GM18508 (cell line): ENCODE data around the gene SORCS2.

Experiments
- ATAC-seq: cut with Tn5 transposase; IDR thresholded peaks from one replicate; pipeline ENCODE4 v1.9.1; 2021; ENCODE audit warnings: moderate number of reproducible peaks; ENCODE audit not compliant: insufficient read depth, unreplicated experiment

SORCS2 gene

GRCh38 chr4:7396186-7396910, 204.0 kb downstream of the SORCS2 start:
- no peak for ATAC-seq

GRCh38 chr4:7397206-7398103, 205.1 kb downstream of the SORCS2 start:
- ATAC-seq = no peak

DNA sequence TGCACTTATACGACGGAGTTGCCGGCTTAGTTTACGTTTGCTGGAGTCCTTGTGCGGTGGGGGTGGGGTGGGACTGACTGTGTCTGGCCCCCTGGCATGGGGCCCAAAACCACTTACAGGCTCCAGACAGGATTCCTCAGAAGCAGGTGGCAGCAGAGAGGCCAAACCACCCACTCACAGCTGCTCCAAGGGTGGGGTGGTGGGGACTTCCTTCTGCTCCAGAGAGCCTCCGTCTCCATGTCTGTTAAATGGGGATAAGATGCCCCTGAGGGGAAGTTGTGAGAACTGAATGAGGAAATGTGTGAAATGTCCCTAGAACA, 205.7 kb downstream of the SORCS2 start:
- ATAC-seq = no peak

- no peak for ATAC-seq
These were observed 206.6 kb downstream of the SORCS2 start for GRCh38 chr4:7398788-7399439.

DNA sequence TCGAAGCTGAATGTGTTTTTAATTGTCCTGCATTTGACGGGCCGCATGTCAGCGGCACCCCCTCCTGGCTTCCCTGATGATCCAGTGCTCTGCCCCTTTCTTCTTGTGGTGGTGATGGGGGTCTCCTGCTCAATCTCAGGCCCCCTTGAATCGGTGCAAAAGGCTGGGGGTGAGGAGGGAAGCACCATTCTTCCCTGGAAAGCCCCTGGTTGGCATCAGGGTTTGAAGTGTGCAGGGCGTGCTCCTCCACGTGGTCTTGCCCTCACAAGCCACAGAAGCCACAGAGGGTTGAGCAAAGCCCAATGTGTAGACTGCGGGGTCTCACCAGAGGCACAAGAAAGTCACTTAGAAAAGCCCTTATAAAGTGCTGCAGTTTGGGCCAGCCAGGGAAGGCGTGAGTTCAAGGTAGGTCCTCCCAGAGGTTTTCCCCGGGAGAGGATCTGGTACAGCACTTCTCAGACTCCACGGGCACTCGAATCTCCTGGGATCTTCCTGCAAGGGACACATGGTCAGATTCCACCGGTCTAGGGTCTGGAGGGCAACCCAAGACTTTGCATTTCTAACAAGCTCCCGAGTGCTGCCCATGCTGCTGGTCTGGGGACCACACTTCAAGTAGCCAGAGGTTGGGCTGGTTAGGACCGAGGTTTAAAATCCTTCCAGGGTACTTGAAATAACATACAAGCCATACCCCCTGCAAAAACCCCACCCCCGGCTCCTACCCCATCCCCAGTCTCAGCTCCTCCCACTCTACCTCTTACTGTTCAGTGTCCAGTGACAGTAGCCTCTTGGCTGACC, 207.3 kb downstream of the SORCS2 start:
- no peak for ATAC-seq

DNA sequence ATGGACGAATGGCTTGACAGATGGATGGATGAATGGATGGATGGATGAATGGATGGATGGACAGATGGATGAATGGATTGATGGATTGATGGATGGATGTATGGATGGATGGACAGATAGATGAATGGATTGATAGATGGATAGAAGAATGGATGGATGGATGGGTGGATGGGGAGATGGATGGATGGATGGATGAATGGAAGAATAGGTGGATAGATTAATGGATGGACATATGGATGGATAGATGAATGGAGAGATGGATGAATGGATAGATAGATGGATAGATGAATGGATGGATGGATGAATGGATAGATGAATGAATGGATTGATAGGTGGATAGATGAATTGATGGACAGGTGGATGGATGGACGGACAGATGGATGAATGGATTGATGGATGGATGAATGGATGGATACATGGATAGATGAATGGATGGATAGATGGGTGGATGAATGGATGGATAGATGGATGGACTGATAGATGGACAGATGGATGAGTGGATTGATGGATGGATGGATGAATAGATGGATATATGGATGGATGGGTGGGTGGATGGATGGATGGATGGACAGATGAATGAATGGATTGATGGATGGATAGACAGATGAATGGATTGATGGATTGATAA, 208.4 kb downstream of the SORCS2 start:
- ATAC-seq = no peak

GRCh38 chr4:7402526-7402925, 210.2 kb downstream of the SORCS2 start:
- ATAC-seq = no peak

GRCh38 chr4:7403001-7403400, 210.7 kb downstream of the SORCS2 start:
- ATAC-seq = no peak

- ATAC-seq = no peak
These were observed 215.8 kb downstream of the SORCS2 start for GRCh38 chr4:7408166-7408565.

- no peak for ATAC-seq
These were observed 218.1 kb downstream of the SORCS2 start for GRCh38 chr4:7410446-7410845.

- ATAC-seq = no peak
These were observed 219.2 kb downstream of the SORCS2 start for GRCh38 chr4:7411491-7411890.

DNA sequence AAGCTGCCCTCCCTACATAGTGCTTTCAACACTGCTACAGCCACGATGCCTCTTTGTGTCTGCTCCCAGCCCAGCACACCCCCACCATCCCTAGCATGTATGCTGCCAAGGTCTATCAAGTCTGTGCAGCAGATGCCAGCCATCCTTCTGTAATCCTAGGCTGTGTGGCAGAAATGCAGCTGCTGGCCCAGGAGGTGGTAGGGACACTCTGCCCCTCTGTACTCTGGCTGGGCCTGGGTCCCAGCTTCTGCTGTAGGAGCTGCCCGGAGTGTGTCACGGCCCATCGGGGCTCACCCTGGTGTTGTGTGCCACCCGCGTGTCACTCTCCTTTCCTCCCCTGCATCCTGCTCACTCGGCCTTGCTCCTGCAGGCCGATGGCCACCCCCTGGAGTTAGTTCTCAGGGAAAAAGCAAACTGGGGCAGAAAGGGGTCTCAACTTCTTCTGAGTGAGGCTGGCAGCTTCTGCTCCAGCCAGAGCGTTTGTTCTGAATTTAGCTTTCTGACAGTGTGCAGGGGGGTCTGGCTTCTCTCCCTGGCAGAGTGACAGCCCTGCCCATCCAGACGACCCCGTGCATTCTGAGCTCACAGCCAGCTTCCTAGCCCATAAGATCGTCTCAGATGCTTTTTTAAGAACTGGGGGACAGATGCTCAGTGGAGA, 219.7 kb downstream of the SORCS2 start:
- no peak for ATAC-seq

DNA sequence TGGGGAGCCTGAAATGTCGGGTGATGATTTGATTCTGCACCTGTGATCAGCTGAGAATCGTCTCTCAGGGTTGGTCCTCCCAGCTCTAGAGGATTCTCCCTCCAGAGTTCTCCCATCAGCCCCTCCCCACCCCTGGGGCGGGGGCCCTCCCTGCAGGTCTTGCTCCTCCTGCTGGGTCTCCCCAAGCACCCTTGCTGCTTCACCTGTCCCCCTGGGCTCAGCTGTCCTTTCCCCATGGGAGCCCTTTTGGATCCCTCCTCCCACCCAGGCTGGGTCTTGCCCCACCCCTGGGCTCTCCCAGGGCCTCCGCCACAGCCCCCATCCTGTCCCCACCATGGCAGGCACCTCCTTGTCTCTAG, 220.2 kb downstream of the SORCS2 start:
- no peak for ATAC-seq

GRCh38 chr4:7414046-7414445, 221.7 kb downstream of the SORCS2 start:
- ATAC-seq = no peak

DNA sequence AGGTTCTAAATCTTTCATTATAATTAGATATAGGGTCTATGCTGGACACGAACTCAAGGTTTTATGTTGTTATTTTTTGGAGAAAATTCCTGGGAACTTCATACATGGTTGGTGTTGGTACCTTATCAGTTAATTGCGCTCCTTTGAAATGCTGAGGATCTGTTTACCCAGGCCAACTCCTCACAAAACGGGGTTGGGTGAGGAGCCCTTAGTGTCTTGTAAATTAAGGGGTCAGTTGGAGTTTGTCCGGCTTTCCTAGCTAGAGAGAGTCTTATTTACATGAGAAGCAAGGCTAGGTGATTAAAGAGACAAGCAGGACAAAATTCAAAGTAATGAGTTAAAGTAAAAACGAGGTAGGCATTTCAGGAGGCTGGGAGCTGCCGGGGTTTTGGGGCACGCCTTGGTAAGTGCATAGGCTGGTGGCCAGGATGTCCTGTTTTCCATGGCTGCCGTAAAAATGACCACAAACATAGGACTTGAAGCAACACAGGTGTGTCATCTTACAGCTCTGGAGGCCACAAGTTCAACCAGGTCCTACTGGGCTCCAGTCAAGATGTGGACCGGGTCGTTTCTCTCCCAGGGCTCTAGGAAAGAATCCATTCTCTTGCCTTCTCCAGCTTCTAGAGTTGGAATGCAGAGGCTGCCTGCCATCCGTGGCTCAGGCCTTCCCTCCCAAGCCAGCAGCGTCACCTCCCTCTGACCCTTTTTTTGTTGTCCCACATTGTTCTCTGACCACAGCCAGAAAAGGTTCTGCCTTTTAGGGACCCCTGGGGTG, 222.6 kb downstream of the SORCS2 start:
- no peak for ATAC-seq

DNA sequence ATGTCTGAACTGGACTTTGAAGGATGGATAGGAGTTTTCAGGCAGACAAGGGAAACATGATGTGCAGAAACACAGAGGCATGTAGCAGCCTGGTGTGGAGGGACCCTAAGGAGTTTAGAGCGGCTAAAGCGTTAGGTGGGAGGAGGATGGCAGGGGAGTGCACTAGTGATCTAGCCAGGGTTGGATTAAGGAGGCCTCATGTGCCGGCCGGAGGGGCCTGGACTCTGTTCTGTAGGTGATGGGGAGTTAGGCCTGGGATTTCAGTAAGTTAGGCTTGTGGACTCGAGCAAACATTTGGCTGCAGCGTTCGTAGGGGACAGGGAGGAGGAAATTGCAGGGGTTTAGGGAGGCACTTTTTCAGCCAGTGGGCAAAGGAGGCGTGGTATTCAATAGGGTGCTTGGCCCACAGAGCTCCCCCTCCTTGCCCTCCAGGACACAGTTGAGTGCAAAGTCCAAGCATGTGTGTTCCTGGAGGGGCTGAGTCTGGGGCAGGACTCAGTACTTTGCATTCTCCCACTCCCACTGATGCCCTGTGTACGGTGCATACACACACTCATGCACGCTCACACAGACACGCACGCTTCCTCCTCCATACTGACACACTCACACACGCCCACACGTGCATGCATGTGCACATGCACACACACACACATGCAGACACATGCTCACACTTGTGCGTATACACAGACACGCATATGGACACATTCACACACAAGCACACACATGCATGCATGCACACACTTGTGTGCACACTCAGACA, 223.8 kb downstream of the SORCS2 start:
- no peak for ATAC-seq

GRCh38 chr4:7416745-7417432, 224.6 kb downstream of the SORCS2 start:
- ATAC-seq = no peak

- ATAC-seq = no peak
These were observed 225.3 kb downstream of the SORCS2 start for GRCh38 chr4:7417639-7418038.
